Natural killer cell treated with Interleukin-12 subunit alpha and Interleukin-12 subunit beta and Interleukin-15 and Interleukin-18, amount 100 ng/mL, for 72 hours (primary cell): Measurements from ENCODE around the gene ZNF184. TPM values are rescaled to one million over a fixed set of nuclear protein-coding genes. Genes with fewer than 3 reads are reported as not detected.
A peak's percentile ranks its signal among the peaks of the same experiment; 100 is the strongest.
"Not testable (repeated sequence)": the region's sequence is repeated elsewhere in the genome, so short reads cannot be mapped to it uniquely, and the experiment has no call there.

Source experiments
- ATAC-seq, 2 donors: fragments of 150-1000 bp; cut with Tn5 transposase in 1 of 2; sonication (Bioruptor Pico), chemical (Tn5 transposase) in 1 of 2; 2 replicates each; pipeline ENCODE4 v1.10.0; 2021
- DNase-seq: peaks from one replicate; pipeline ENCODE4 v3.0.0; 2022; ENCODE audit warnings: low spot score
- H3K27ac Mint-ChIP-seq, 2 donors: 1 replicate in 1 of 2; 2 replicates in 1 of 2; pipeline ENCODE4 v1.8.0; 2022; ENCODE audit warnings: mixed read lengths in 2 of 2, mild to moderate bottlenecking in 1 of 2, moderate library complexity in 1 of 2
- H3K27me3 Mint-ChIP-seq, 2 donors: 1 replicate in 1 of 2; 2 replicates in 1 of 2; pipeline ENCODE4 v1.8.0; 2022; ENCODE audit warnings: mixed read lengths in 2 of 2
- H3K36me3 Mint-ChIP-seq: one replicate; pipeline ENCODE4 v1.8.0; 2022; ENCODE audit warnings: mixed read lengths
- H3K4me1 Mint-ChIP-seq, 2 donors: 1 replicate in 1 of 2; 2 replicates in 1 of 2; pipeline ENCODE4 v1.8.0; 2022; ENCODE audit warnings: low read depth in 2 of 2, mixed read lengths in 2 of 2, mild to moderate bottlenecking in 1 of 2
- H3K4me3 Mint-ChIP-seq: one replicate; pipeline ENCODE4 v1.8.0; 2022; ENCODE audit warnings: mixed read lengths
- H3K9me3 Mint-ChIP-seq: 2 replicates; pipeline ENCODE4 v1.8.0; 2022; ENCODE audit warnings: mixed read lengths
- total RNA-seq, 2 donors: library from RNA; stranded (reverse); gene quantifications; one replicate each; pipeline ENCODE4 v1.2.3, GENCODE V29; 2022

Gene ZNF184
- total RNA-seq, 2 donors from 2014 or later: 6.4 to 8.6 TPM

DNA sequence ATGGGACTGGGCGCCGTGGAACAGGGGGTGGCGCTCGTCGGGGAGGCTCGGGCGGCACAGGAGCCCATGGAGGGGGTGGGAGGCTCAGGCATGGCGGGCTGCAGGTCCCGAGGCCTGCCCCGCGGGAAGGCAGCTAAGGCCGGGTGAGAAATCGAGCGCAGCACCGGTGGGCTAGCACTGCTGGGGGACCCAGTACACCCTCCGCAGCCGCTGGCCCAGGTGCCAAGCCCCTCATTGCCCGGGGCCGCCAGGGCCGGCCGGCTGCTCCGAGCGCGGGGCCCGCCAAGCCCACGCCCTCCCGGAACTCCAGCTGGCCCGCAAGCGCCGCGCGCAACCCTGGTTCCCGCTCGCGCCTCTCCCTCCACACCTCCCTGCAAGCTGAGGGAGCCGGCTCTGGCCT is 48.1 kb downstream of the ZNF184 start:
- not testable (repeated sequence) for H3K4me1 Mint-ChIP-seq, H3K9me3 Mint-ChIP-seq, ATAC-seq, DNase-seq, H3K27ac Mint-ChIP-seq, H3K4me3 Mint-ChIP-seq, H3K36me3 Mint-ChIP-seq
- peaks cover 10 to 14% of the 10 kb centered on the region in 2 donors for H3K27me3 Mint-ChIP-seq

GRCh38 chr6:27422651-27423332 is 50.1 kb downstream of the ZNF184 start:
- ATAC-seq (no peak), DNase-seq (no peak)
- Mint-ChIP-seq H3K36me3 (no peaks in the 10 kb centered on the region), H3K4me3 (no peak overlapping the region), H3K27ac (no peak overlapping the region), H3K27me3 (peaks cover 13 to 17% of the 10 kb centered on the region in 2 donors), H3K9me3 (peaks cover 4% of the 10 kb centered on the region), H3K4me1 (no peaks in the 10 kb centered on the region)

DNA sequence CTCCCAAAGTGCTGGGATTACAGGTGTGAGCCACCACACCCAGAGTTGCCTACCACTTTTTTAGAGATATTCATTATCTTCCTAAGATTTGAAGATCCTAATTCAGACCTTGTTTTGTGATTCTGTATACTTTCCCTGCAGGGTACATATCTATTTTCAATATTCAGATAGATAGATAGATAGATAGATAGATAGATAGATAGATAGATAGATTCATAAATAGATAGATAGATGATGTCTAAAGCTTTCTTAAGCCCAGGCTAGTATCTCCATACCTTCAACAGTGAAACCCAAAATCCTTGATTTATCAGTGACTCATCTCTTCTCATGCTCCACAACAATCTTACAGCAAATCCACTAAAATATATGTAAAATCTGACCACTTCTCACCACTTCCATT is 53.5 kb downstream of the ZNF184 start:
- no peak overlapping the region for H3K4me3 Mint-ChIP-seq
- DNase-seq: no peak
- peaks cover 4% of the 10 kb centered on the region for H3K36me3 Mint-ChIP-seq
- H3K27me3 Mint-ChIP-seq: peaks cover 18 to 35% of the 10 kb centered on the region in 2 donors
- no peaks in the 10 kb centered on the region for H3K4me1 Mint-ChIP-seq
- no peak for ATAC-seq
- H3K27ac Mint-ChIP-seq: no peak overlapping the region
- H3K9me3 Mint-ChIP-seq: peaks cover 5% of the 10 kb centered on the region

DNA sequence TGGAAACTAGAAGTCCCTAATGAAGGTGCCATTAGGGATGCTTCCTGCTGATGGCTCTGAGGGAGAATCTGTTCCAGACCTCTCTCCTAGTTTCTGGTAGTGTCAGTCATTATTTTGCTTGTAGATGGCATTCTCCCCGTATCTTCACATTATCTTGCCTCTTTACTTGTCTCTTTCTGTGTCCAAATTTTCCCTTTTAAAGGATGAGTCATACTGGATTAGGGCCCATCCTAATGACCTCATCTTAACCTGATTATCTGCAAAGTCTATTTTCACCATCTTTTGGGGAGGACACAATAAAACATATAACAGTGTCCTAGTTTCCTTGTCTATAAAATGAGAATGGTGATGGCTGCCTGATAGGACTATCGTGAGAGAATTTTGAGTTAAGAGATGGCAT is 57.0 kb downstream of the ZNF184 start:
- no peaks in the 10 kb centered on the region for H3K4me1 Mint-ChIP-seq
- no peak overlapping the region for H3K4me3 Mint-ChIP-seq
- peaks cover 4% of the 10 kb centered on the region for H3K36me3 Mint-ChIP-seq
- ATAC-seq (no peak), DNase-seq (no peak)
- H3K9me3 Mint-ChIP-seq: peaks cover 9% of the 10 kb centered on the region
- H3K27ac Mint-ChIP-seq: no peak overlapping the region
- peaks cover 20 to 38% of the 10 kb centered on the region in 2 donors for H3K27me3 Mint-ChIP-seq

DNA sequence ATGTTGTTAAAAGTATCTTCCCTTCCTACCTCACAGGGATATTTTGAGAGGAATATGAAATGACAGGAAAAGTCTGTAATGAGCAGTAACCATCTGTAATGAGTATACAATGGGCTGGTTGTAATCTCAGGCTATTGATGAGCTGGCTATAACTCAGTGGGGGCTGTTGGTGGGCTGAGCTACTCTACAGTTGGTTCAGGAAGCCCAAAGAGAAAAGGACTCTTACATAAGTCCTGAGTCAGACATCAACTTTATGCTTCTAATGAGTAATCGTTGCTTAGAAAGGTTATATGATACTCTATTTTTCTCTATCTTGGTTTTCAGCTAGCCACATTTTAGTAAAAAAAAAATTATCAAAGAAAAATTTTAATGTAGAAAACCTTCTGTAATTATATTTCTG is 57.9 kb downstream of the ZNF184 start:
- Mint-ChIP-seq H3K4me1 (no peaks in the 10 kb centered on the region), H3K4me3 (no peak overlapping the region), H3K27me3 (peaks cover 14 to 29% of the 10 kb centered on the region in 2 donors), H3K27ac (no peak overlapping the region), H3K9me3 (peaks cover 9% of the 10 kb centered on the region), H3K36me3 (peaks cover 4% of the 10 kb centered on the region)
- ATAC-seq (no peak), DNase-seq (no peak)

DNA sequence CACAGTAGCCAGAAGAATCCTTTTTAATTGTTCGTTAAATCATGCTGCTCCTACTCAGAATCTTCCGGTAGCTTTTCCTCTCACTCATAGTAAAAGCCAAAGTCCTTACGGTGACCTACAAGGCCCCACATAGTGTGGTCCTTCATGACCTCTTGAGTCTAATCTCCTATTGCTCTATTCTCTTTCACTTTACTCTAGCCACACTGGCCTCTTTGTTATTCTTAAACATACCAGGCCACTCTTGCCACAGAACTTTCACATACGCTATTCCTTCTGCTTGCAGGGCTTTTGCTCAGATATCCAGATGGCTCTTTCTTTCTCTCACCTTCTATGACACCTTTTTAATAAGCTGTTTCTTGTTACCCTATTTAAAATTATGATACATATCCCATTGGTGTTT is 58.6 kb downstream of the ZNF184 start:
- Mint-ChIP-seq H3K9me3 (peaks cover 5% of the 10 kb centered on the region), H3K27me3 (peaks cover 9 to 24% of the 10 kb centered on the region in 2 donors), H3K4me1 (no peaks in the 10 kb centered on the region), H3K36me3 (peaks cover 4% of the 10 kb centered on the region), H3K4me3 (no peak overlapping the region), H3K27ac (no peak overlapping the region)
- DNase-seq: no peak
- ATAC-seq: no peak

DNA sequence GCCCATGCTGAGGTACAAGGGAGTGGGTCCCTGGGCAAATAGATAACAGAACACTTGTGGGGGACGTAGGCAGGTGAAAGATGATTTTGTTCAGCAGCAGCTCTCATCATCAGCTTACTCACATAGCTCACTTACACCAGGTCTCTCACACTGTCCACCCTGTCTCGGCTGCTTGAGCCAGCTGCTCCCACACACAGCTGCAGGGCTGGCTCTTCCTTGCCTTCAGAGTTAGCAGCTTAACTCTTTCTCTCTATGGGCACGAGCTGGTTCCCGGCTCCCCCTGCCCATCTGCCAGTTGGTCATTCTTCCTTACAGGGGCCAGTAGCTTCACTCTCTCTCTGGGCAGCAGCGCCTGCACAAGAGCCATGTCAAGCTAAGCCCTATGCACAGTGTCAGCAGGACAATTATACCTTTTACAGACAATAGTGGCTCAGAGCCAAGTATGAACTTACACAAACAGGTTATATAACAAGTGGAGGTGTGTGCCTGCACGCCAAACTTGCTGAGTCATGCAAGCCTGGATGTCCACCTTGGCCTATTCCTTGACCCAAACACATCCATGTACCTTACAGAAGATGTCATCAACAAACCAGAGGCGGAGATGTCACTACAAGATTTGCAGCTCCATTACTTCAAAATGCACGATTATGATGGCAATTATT is 65.6 kb downstream of the ZNF184 start:
- no peak overlapping the region for H3K27ac Mint-ChIP-seq
- H3K9me3 Mint-ChIP-seq: peaks cover 6% of the 10 kb centered on the region
- DNase-seq (no peak), ATAC-seq (peak in 1 of 2 donors; percentile 27)
- H3K36me3 Mint-ChIP-seq: peaks cover 14% of the 10 kb centered on the region
- H3K4me1 Mint-ChIP-seq: no peaks in the 10 kb centered on the region
- H3K4me3 Mint-ChIP-seq: no peak overlapping the region
- peaks cover 5 to 9% of the 10 kb centered on the region in 2 donors for H3K27me3 Mint-ChIP-seq

DNA sequence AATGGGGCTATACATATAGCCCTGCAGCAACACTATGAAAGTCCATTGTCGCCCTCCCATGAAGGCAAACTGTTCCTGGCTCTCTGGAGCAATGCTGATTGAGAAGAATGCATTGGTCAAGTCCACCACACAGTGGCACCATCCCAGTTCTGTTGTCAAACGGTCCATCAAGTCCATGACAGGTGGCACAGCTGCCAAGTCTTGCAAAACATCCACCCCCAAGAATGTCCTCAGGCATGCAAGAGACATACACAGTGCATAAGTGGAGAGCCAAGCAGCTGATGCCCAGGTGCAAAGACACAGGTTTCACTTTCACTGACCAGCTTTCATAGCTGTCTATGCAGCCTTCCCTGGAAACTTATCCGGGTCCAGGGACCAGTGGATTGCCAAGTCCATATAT is 66.8 kb downstream of the ZNF184 start:
- H3K27ac Mint-ChIP-seq: no peak overlapping the region
- H3K27me3 Mint-ChIP-seq: peaks cover 9% of the 10 kb centered on the region in 2 donors
- H3K4me3 Mint-ChIP-seq: no peak overlapping the region
- peaks cover 26% of the 10 kb centered on the region for H3K36me3 Mint-ChIP-seq
- H3K4me1 Mint-ChIP-seq: no peaks in the 10 kb centered on the region
- H3K9me3 Mint-ChIP-seq: peaks cover 13% of the 10 kb centered on the region
- no peak for ATAC-seq
- DNase-seq: no peak

- Mint-ChIP-seq H3K27me3 (peaks cover 9% of the 10 kb centered on the region in 2 donors), H3K4me1 (no peaks in the 10 kb centered on the region), H3K4me3 (no peak overlapping the region), H3K27ac (no peak overlapping the region), H3K9me3 (peaks cover 22% of the 10 kb centered on the region), H3K36me3 (peaks cover 48% of the 10 kb centered on the region)
- ATAC-seq (no peak), DNase-seq (no peak)
Observed at GRCh38 chr6:27400877-27401642, 71.8 kb downstream of the ZNF184 start.

Other genes with a start within 250 kb of the ZNF184 start
- not detected for gene PRSS16, start 225.4 kb downstream of the ZNF184 start, total RNA-seq
- gene POM121L2, start 160.8 kb downstream of the ZNF184 start, total RNA-seq: not detected
- gene ZNF391, start 84.3 kb downstream of the ZNF184 start, total RNA-seq: 1 to 10 TPM in 1 of 2 donors, under 1 TPM in 1; 0.71 to 1.0 TPM